Esophagus squamous epithelium (tissue), 5 donors: Measurements from ENCODE around the gene CUTC. TPM values are rescaled to one million over a fixed set of nuclear protein-coding genes. Genes with fewer than 3 reads are reported as not detected.
A peak's percentile ranks its signal among the peaks of the same experiment; 100 is the strongest.

ENCODE experiments used
- DNase-seq: peaks from one replicate; lab custom pipeline; 2025; lab: John Stamatoyannopoulos, UW
- H3K27ac ChIP-seq, 4 donors: fragments of 200-600 bp; sonication (generic); one replicate each; pipeline ENCODE4 v1.5.1; 2016 to 2019; ENCODE audit warnings: mild to moderate bottlenecking in 1 of 4
- H3K27me3 ChIP-seq, 4 donors: fragments of 200-600 bp; sonication (generic); 1 replicate in 3 of 4; 2 replicates in 1 of 4; pipeline versions ENCODE4 v1.5.1 to v1.6.0; 2017 to 2021; ENCODE audit warnings: antibody characterized with exemption in 1 of 4
- H3K36me3 ChIP-seq, 3 donors: fragments of 200-600 bp; sonication (generic); one replicate each; pipeline ENCODE4 v1.5.1; 2016 to 2019
- H3K4me1 ChIP-seq, 3 donors: fragments of 200-600 bp; sonication (generic); one replicate each; pipeline ENCODE4 v1.5.1; 2017 to 2019
- H3K4me3 ChIP-seq, 4 donors: fragments of 200-600 bp; sonication (generic); 1 replicate in 3 of 4; 2 replicates in 1 of 4; pipeline ENCODE4 v1.5.1; 2016 to 2019; ENCODE audit warnings: mild to moderate bottlenecking in 2 of 4, moderate library complexity in 1 of 4
- H3K9me3 ChIP-seq, 3 donors: fragments of 200-600 bp; sonication (generic); one replicate each; pipeline ENCODE4 v1.5.1; 2016 to 2019
- POLR2A ChIP-seq, 4 donors: fragments of 450-650 bp; IDR thresholded peaks; one replicate each; pipeline ENCODE4 v1.6.1; 2017; ENCODE audit warnings: antibody characterized with exemption in 4 of 4, mild to moderate bottlenecking in 4 of 4, moderate library complexity in 3 of 4
- WGBS, 2 donors: methylation state at CpG; one replicate each; pipeline ENCODE4 v1.1.5; 2018; 5-methylcytosine and 5-hydroxymethylcytosine counted together
- intact Hi-C: fragments of 100-400 bp; cut with DNase I; formaldehyde crosslinking; loops from one replicate; pipeline ENCODE4 v1.15.0; 2022
- total RNA-seq, 4 donors: library from RNA; depleted of rRNA; stranded (reverse); fragments of >200 nt; gene quantifications; one replicate each; pipeline ENCODE4 v1.1.0, GENCODE V29; 2016
- TF ChIP-seq, protein P1 (sequence below), 6 experiments: fragments of 450-650 bp in 4 of 6; fragments of 200-600 bp in 2 of 6; sonication (generic) in 2 of 6; IDR thresholded peaks; one replicate each; pipeline ENCODE4 v1.5.1; 2016 to 2019; ENCODE audit warnings: antibody characterized with exemption in 6 of 6, mild to moderate bottlenecking in 4 of 6, moderate library complexity in 4 of 6
- donor health status: DM: yes; HTN: yes; CAD: no.

Gene CUTC
- total RNA-seq, 4 donors from 2014 or later, result 6.7 to 29.0 (median 18.9) TPM

DNA sequence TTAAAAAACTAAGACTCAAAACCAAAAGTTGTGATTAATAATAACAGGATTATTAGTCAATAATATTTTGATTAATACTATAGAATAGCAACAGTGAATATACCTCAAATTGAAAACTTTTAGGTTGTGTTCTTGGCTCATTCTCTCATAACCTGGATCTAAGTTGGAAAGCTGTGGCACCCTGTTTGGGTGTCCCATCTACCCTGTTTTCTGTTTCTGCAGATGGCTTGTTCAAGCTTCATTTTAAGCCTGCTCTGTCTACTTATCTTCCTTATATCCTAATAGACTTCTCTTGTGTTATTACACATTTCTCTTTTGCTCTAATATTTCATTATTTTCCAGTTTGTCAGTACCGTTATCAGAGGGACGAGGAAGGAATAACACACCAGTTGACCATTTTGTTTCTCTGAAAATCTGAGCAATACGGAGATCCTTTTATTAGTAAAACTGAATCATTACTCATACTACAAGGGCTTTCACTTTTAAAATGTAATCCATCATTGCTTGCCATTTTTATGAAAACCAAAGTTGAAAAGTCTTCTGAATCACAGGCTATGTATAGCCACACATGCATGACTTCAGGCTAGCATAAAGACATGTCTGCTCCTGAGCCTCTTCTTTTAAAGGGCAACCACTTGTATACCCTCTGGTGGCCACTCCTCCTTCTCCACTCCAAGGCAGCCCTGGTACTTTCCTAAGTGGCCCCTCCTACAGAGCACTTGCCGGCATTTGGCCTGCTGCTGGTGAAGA, 22.4 kb upstream of the CUTC start:
- TF ChIP-seq POLR2A (IDR thresholded peaks at IDR 0.05), result no peak
- TF ChIP-seq, protein P1, sequence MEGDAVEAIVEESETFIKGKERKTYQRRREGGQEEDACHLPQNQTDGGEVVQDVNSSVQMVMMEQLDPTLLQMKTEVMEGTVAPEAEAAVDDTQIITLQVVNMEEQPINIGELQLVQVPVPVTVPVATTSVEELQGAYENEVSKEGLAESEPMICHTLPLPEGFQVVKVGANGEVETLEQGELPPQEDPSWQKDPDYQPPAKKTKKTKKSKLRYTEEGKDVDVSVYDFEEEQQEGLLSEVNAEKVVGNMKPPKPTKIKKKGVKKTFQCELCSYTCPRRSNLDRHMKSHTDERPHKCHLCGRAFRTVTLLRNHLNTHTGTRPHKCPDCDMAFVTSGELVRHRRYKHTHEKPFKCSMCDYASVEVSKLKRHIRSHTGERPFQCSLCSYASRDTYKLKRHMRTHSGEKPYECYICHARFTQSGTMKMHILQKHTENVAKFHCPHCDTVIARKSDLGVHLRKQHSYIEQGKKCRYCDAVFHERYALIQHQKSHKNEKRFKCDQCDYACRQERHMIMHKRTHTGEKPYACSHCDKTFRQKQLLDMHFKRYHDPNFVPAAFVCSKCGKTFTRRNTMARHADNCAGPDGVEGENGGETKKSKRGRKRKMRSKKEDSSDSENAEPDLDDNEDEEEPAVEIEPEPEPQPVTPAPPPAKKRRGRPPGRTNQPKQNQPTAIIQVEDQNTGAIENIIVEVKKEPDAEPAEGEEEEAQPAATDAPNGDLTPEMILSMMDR (IDR thresholded peaks at IDR 0.05), result peak in 3 of 6 experiments; percentile 5 to 40 (median 26)
- H3K4me1 ChIP-seq, result peaks cover 2 to 34% (median 22%) of the 10 kb centered on the region in 3 donors
- WGBS, 2 donors, result 19 to 21% methylated on average over 4 of the region's 4 CpGs
- no peak for DNase-seq
- H3K9me3 ChIP-seq, result no peaks in the 10 kb centered on the region
- no peaks in the 10 kb centered on the region for H3K27me3 ChIP-seq
- H3K4me3 ChIP-seq, result no peak overlapping the region
- H3K36me3 ChIP-seq, result peaks cover 0 to 65% (median 5%) of the 10 kb centered on the region in 3 donors
- intact Hi-C loops, result loop anchor here (10.0 kb wide), 2 partner anchors 95 to 155 kb away; no protein-coding TSS in a partner anchor
- peak overlapping the region; percentile 64 to 91 (median 79) for H3K27ac ChIP-seq

DNA sequence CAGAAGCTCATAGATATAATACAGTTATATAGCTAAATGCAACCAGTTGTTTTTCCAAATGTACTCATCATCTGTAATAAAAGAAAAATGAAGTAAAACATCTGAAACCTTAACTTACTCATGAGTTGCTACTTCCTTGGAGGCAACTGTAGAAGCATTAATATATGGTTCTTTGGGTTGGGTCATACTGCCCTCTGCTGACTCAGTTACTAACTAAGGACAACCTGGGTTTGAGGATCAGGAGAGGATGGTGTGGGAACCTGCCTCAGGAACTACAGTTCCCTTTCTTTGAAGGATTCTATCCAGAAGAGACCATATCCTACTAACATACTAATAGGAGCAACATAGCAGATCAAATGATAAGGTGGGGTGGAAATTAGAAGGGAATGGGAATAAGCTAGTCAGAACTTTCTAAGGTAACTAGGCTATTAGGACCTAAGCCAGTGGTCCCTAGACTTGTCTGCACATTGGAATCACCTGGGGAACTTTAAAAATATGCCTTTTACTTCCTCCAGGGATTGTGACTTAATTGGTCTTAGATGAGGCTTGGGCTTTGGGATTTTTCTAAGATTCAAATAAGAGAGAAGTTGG, 20.8 kb upstream of the CUTC start:
- TF ChIP-seq, protein P1 (IDR thresholded peaks at IDR 0.05), result peak in 5 of 6 experiments; percentile 41 to 57 (median 56)
- no peak for TF ChIP-seq POLR2A (IDR thresholded peaks at IDR 0.05)
- no peak for DNase-seq
- intact Hi-C loops, result loop anchor here (10.0 kb wide), 2 partner anchors 96 to 156 kb away; no protein-coding TSS in a partner anchor
- no peak overlapping the region for H3K4me3 ChIP-seq
- H3K36me3 ChIP-seq, result peaks cover 4 to 65% (median 12%) of the 10 kb centered on the region in 3 donors
- peaks cover 2 to 34% (median 22%) of the 10 kb centered on the region in 3 donors for H3K4me1 ChIP-seq
- no peaks in the 10 kb centered on the region for H3K9me3 ChIP-seq
- peak overlapping the region in 2 of 4 donors; percentile 10 to 91 for H3K27ac ChIP-seq
- no peaks in the 10 kb centered on the region for H3K27me3 ChIP-seq

DNA sequence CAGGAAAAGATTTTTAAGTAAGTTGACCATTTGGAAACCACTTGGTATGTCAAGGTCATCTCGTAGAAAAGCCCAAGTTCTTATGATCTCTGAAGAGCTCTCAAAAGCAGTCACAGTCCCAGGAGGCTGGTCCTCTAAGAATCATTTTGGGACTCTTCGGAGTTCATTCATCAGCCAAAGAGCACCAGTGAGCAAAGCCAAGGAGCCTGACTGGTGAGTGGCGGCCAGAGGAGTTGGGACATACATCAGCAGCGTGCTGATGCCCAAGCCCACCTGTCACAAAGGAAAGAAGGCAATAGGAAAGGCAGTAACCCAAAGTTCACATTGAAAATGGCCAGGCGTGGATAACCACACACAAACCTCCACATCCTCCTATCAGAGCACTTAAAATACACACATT, 17.6 kb upstream of the CUTC start:
- H3K4me1 ChIP-seq, result peaks cover 0 to 17% (median 9%) of the 10 kb centered on the region in 3 donors
- no peak for DNase-seq
- H3K27me3 ChIP-seq, result no peaks in the 10 kb centered on the region
- TF ChIP-seq POLR2A (IDR thresholded peaks at IDR 0.05), result no peak
- TF ChIP-seq, protein P1 (IDR thresholded peaks at IDR 0.05), result no peak
- WGBS, 2 donors, result 85 to 94% methylated on average over 5 of the region's 5 CpGs
- H3K27ac ChIP-seq, result no peak overlapping the region
- H3K36me3 ChIP-seq, result peaks cover 8 to 80% (median 28%) of the 10 kb centered on the region in 3 donors
- intact Hi-C loops, result loop anchor here (10.0 kb wide), 2 partner anchors 100 to 160 kb away; no protein-coding TSS in a partner anchor
- no peak overlapping the region for H3K4me3 ChIP-seq
- H3K9me3 ChIP-seq, result no peaks in the 10 kb centered on the region

DNA sequence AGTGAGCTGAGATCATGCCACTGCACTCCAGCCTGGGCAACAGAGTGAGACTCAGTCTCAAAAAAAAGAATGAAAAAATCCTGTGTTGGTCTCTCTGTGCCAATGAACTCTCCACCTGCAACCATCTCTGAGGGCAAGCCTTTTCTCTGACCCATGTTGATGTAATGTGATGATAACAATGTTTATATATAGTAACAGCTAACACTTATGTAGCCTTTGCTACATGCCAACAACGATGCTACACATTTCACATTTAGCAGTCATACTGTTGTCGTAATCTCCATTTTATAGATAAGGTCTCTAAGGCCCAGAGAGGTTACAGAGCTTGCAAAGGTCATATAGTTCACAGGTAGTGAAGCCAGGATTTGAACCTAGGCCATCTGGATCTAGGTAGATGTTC, 11.6 kb upstream of the CUTC start:
- Histone ChIP-seq H3K27me3 (no peaks in the 10 kb centered on the region), H3K9me3 (no peaks in the 10 kb centered on the region), H3K4me3 (no peak overlapping the region), H3K36me3 (peaks cover 18 to 100% (median 35%) of the 10 kb centered on the region in 3 donors), H3K27ac (no peak overlapping the region), H3K4me1 (peaks cover 0 to under 1% (median 0%) of the 10 kb centered on the region in 3 donors)
- TF ChIP-seq, protein P1 (IDR thresholded peaks at IDR 0.05), result no peak
- TF ChIP-seq POLR2A (IDR thresholded peaks at IDR 0.05), result no peak
- 83 to 95% methylated on average over 2 of the region's 2 CpGs for WGBS, 2 donors
- intact Hi-C loops, result no loop called here
- DNase-seq, result no peak

DNA sequence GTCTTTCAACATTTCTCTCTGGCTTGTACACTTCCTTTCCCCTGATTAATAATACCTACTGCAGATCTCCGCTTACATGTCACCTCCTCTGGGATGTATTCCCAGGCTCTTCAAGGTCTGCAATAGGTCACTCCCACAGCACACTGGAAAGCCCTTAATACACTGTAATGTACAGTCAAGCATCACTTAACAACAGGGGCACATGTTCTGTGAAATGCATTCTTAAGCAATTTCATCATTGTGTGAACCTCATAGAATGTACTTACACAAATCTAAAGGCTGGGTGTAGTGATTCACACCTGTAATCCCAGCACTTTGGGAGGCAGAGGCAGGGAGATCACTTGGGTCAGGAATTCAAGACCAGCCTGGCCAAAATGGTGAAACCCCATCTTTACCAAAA, 2.0 kb upstream of the CUTC start:
- 93 to 94% methylated on average over 1 of the region's 1 CpG for WGBS, 2 donors
- intact Hi-C loops, result no loop called here
- Histone ChIP-seq H3K36me3 (peaks cover 0 to 41% (median 6%) of the 10 kb centered on the region in 3 donors), H3K4me1 (peaks cover 15 to 83% (median 27%) of the 10 kb centered on the region in 3 donors), H3K27ac (peak overlapping the region in 2 of 4 donors; percentile 44 to 97), H3K9me3 (no peaks in the 10 kb centered on the region), H3K27me3 (no peaks in the 10 kb centered on the region), H3K4me3 (no peak overlapping the region)
- no peak for DNase-seq
- no peak for TF ChIP-seq POLR2A (IDR thresholded peaks at IDR 0.05)
- TF ChIP-seq, protein P1 (IDR thresholded peaks at IDR 0.05), result no peak
